H1 (cell line): ENCODE data around the gene SLC39A7. TPM values are rescaled to one million over a fixed set of nuclear protein-coding genes. Genes with fewer than 3 reads are reported as not detected.

ENCODE experiments used
- CTCF ChIA-PET: fragments of 300-600 bp; sonication (Branson Sonifier 250); formaldehyde crosslinking; loops from one replicate; lab custom pipeline; 2021; ENCODE audit not compliant: partially characterized antibody; lab: Charles Lee
- POLR2A ChIA-PET: fragments of 300-600 bp; sonication (Branson Sonifier 250); formaldehyde crosslinking; loops from one replicate; lab custom pipeline; 2021; ENCODE audit warnings: inconsistent platforms; ENCODE audit not compliant: partially characterized antibody; lab: Charles Lee
- DNase-seq, 2 experiments: peaks; one replicate each; pipeline versions ENCODE4 v3.0.0 to v3.0.0-alpha.2; 2010 to 2022; ENCODE audit warnings: low spot score in 2 of 2, low read depth in 1 of 2, mixed read lengths in 1 of 2
- FAIRE-seq: peaks from 2 replicates; lab custom pipeline; 2011; peaks lifted over from hg19 to GRCh38; lab: Jason Lieb, UNC
- H2AFZ ChIP-seq: 2 replicates; pipeline ENCODE4 v1.8.1; 2012; ENCODE audit warnings: low read length, inconsistent platforms
- H2AK5ac ChIP-seq: 2 replicates; pipeline ENCODE4 v1.6.1; 2013; ENCODE audit warnings: low read depth, low read length
- H2BK120ac ChIP-seq: replicated peaks from 2 replicates; pipeline ENCODE3; 2013; ENCODE audit warnings: low read depth, low read length, inconsistent platforms
- H2BK12ac ChIP-seq: 2 replicates; pipeline ENCODE4 v1.6.1; 2013; ENCODE audit warnings: low read depth, low read length
- H2BK15ac ChIP-seq: 2 replicates; pipeline ENCODE4 v1.6.1; 2013; ENCODE audit warnings: low read length
- H2BK20ac ChIP-seq: 2 replicates; pipeline ENCODE4 v1.6.1; 2013; ENCODE audit warnings: low read length
- H2BK5ac ChIP-seq: 2 replicates; pipeline ENCODE4 v1.6.1; 2013; ENCODE audit warnings: low read depth, low read length
- H3K14ac ChIP-seq: 2 replicates; pipeline ENCODE4 v1.6.1; 2013; ENCODE audit warnings: inconsistent platforms; ENCODE audit not compliant: insufficient read length
- H3K18ac ChIP-seq: 2 replicates; pipeline ENCODE4 v1.6.1; 2013; ENCODE audit warnings: low read length; ENCODE audit errors: extremely low read depth
- H3K23ac ChIP-seq: 2 replicates; pipeline ENCODE4 v1.6.1; 2013; ENCODE audit warnings: inconsistent platforms; ENCODE audit not compliant: insufficient read length
- H3K23me2 ChIP-seq: 2 replicates; pipeline ENCODE4 v1.6.1; 2013; ENCODE audit warnings: low read depth, low read length
- H3K27ac ChIP-seq: 2 replicates; pipeline ENCODE4 v1.6.1; 2011; ENCODE audit warnings: low read depth, low read length, inconsistent platforms
- H3K27me3 ChIP-seq, 4 experiments: replicated peaks in 1 of 4; 1 replicate in 1 of 4; 2 replicates in 3 of 4; pipeline versions ENCODE4 v1.6.1 to v1.8.1; 2011 to 2013; ENCODE audit warnings: low read length in 3 of 4, mild to moderate bottlenecking in 3 of 4, inconsistent platforms in 2 of 4, mixed read lengths in 2 of 4, moderate library complexity in 1 of 4; ENCODE audit not compliant: control insufficient read depth in 3 of 4, insufficient read depth in 3 of 4; ENCODE audit errors: extremely low read depth in 1 of 4
- H3K36me3 ChIP-seq, 4 experiments: 2 replicates each; pipeline versions ENCODE4 v1.6.1 to v1.8.1; 2011 to 2013; ENCODE audit warnings: mild to moderate bottlenecking in 4 of 4, low read length in 3 of 4, moderate library complexity in 2 of 4, control low read depth in 1 of 4, inconsistent platforms in 1 of 4; ENCODE audit not compliant: insufficient read depth in 4 of 4, control insufficient read depth in 2 of 4
- H3K4ac ChIP-seq: replicated peaks from 2 replicates; pipeline ENCODE3; 2013; ENCODE audit warnings: low read length, low read depth, mixed read lengths, inconsistent platforms; ENCODE audit not compliant: insufficient read length
- H3K4me1 ChIP-seq, 4 experiments: replicated peaks in 1 of 4; 1 replicate in 1 of 4; 2 replicates in 3 of 4; pipeline versions ENCODE4 v1.6.1 to v1.8.1; 2011 to 2013; ENCODE audit warnings: low read length in 3 of 4, inconsistent platforms in 2 of 4, mixed read lengths in 1 of 4; ENCODE audit not compliant: insufficient read depth in 4 of 4, control insufficient read depth in 3 of 4
- H3K4me2 ChIP-seq, 2 experiments: 2 replicates each; pipeline versions ENCODE4 v1.6.1 to v1.8.1; 2011 to 2013; ENCODE audit warnings: low read depth in 2 of 2, low read length in 2 of 2, control low read depth in 1 of 2, inconsistent platforms in 1 of 2, mild to moderate bottlenecking in 1 of 2; ENCODE audit not compliant: insufficient read depth in 1 of 2
- H3K4me3 ChIP-seq, 4 experiments: fragments of 200-600, 300-600 bp in 1 of 4; sonication (generic), shearing (Covaris generic), sonication (Bioruptor Twin) in 1 of 4; 2 replicates each; pipeline versions ENCODE4 v1.5.1 to v1.8.1; 2011 to 2016; ENCODE audit warnings: low read length in 4 of 4, low read depth in 3 of 4, control low read depth in 2 of 4, inconsistent platforms in 2 of 4, mild to moderate bottlenecking in 2 of 4, mixed read lengths in 1 of 4, moderate library complexity in 1 of 4; ENCODE audit not compliant: insufficient read depth in 2 of 4; ENCODE audit errors: extremely low read depth in 1 of 4
- H3K56ac ChIP-seq: replicated peaks from 2 replicates; pipeline ENCODE3; 2013; ENCODE audit warnings: low read depth, mild to moderate bottlenecking, mixed read lengths, low read length, inconsistent platforms; ENCODE audit not compliant: insufficient read length
- H3K79me1 ChIP-seq: 2 replicates; pipeline ENCODE4 v1.6.1; 2013; ENCODE audit warnings: low read depth, low read length, control low read depth
- H3K79me2 ChIP-seq, 2 experiments: 2 replicates each; pipeline versions ENCODE4 v1.6.1 to v1.8.1; 2012 to 2013; ENCODE audit warnings: low read length in 2 of 2, mild to moderate bottlenecking in 2 of 2, inconsistent platforms in 1 of 2; ENCODE audit not compliant: insufficient read depth in 2 of 2, control insufficient read depth in 1 of 2
- H3K9ac ChIP-seq, 4 experiments: replicated peaks in 1 of 4; 1 replicate in 1 of 4; 2 replicates in 3 of 4; pipeline versions ENCODE4 v1.6.1 to v1.8.1; 2011 to 2013; ENCODE audit warnings: low read depth in 3 of 4, low read length in 3 of 4, control low read depth in 2 of 4, mild to moderate bottlenecking in 2 of 4, moderate library complexity in 2 of 4, inconsistent platforms in 1 of 4; ENCODE audit errors: extremely low read depth in 1 of 4
- H3K9me3 ChIP-seq, 2 experiments: 2 replicates each; pipeline versions ENCODE4 v1.6.1 to v1.8.1; 2012 to 2013; ENCODE audit warnings: mild to moderate bottlenecking in 2 of 2, moderate library complexity in 2 of 2, control low read depth in 1 of 2, inconsistent platforms in 1 of 2, low read depth in 1 of 2, low read length in 1 of 2, mixed read lengths in 1 of 2; ENCODE audit not compliant: insufficient read depth in 2 of 2
- H4K20me1 ChIP-seq, 2 experiments: replicated peaks in 1 of 2; 2 replicates each; pipeline versions ENCODE3 to v1.8.1; 2011 to 2013; ENCODE audit warnings: inconsistent platforms in 2 of 2, low read length in 2 of 2, mild to moderate bottlenecking in 1 of 2; ENCODE audit not compliant: insufficient read depth in 2 of 2, control insufficient read depth in 1 of 2
- H4K5ac ChIP-seq: 2 replicates; pipeline ENCODE4 v1.6.1; 2013; ENCODE audit warnings: low read length, low read depth, mixed read lengths, inconsistent platforms; ENCODE audit not compliant: insufficient read length
- H4K8ac ChIP-seq: 2 replicates; pipeline ENCODE4 v1.8.0; 2013; ENCODE audit warnings: mild to moderate bottlenecking, moderate library complexity, low read length, inconsistent platforms; ENCODE audit not compliant: insufficient read depth; ENCODE audit errors: extremely low read depth
- H4K91ac ChIP-seq: replicated peaks from 2 replicates; pipeline ENCODE3; 2013; ENCODE audit warnings: low read length, mixed read lengths, inconsistent platforms; ENCODE audit not compliant: insufficient read length
- polyA plus RNA-seq, 7 experiments: library from polyadenylated mRNA; depleted of rRNA in 3 of 7; stranded (reverse) in 5 of 7; unstranded in 2 of 7; fragments of >200 nt in 5 of 7; fragments of 200-250 nt in 2 of 7; gene quantifications; 1 replicate in 5 of 7; 2 replicates in 1 of 7; 4 replicates in 1 of 7; pipeline versions ENCODE4 v1.2.1 to v1.2.3, GENCODE V29; 2011 to 2013; ENCODE audit warnings: missing spikeins in 2 of 7, mixed read lengths in 2 of 7
- total RNA-seq: library from RNA; stranded (reverse); fragmentation: NEBNext Ultra II Directional; extraction: Animal tissue kit (Norgen Biotek cat#: 25700); gene quantifications from 2 replicates; pipeline ENCODE4 v1.2.1, GENCODE V29; 2021

The SLC39A7 gene
- total and polyA plus RNA-seq, 2 of the 8 experiments (the other 6 are each of a cell fraction or from before 2014, with no cell fraction given) = 63.3 to 123 TPM

DNA sequence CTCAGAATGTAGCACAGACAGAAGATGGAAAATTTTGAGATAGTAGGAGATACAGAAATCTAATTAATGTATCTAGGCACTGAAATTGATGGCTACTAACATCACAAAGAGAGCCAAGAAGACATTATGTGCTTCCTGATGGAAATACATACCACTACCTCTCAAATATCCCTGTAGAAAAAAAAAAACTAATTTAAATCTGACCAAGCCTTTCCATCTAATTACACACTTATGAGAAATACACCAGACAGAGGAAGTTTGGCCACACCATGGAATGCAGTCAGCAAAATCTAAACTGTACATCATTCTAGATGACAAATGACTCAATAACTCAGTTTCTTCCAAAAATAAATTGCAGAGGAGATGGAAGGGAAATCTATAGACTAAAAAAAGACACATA, 52.1 kb downstream of the SLC39A7 start:
- Histone ChIP-seq H2BK5ac (no peak overlapping the region), H4K8ac (no peak overlapping the region), H3K4me3 (no peak overlapping the region), H3K4ac (no peak overlapping the region), H2BK15ac (no peak overlapping the region), H2AK5ac (no peak overlapping the region), H2BK20ac (no peak overlapping the region), H3K56ac (no peak overlapping the region), H3K27me3 (peaks cover 0 to 10% (median 5%) of the 10 kb centered on the region in 4 experiments; a peak in 3 of 7 replicates), H3K79me2 (no peaks in the 10 kb centered on the region), H2AFZ (no peak overlapping the region), H3K14ac (no peak overlapping the region), H3K23me2 (peaks cover 9% of the 10 kb centered on the region; the same call in 1 of the 2 replicates), H3K23ac (no peak overlapping the region), H2BK120ac (no peak overlapping the region), H3K79me1 (no peaks in the 10 kb centered on the region), H3K4me1 (peaks cover 0 to 10% (median 7%) of the 10 kb centered on the region in 4 experiments; a peak in 4 of 7 replicates), H4K5ac (no peak overlapping the region), H3K9me3 (no peaks in the 10 kb centered on the region), H3K4me2 (no peak overlapping the region), H3K9ac (no peak overlapping the region), H3K36me3 (peaks cover 0 to 2% (median 0%) of the 10 kb centered on the region in 4 experiments; a peak in 1 of 8 replicates), H2BK12ac (no peak overlapping the region), H4K20me1 (no peaks in the 10 kb centered on the region), H3K18ac (no peak overlapping the region), H3K27ac (no peak overlapping the region), H4K91ac (no peak overlapping the region)
- FAIRE-seq (no peak), DNase-seq (no peak)
- POLR2A ChIA-PET = interaction anchor here (0.7 to 3.9 kb wide), 3 partner anchors 18 to 209 kb away, joined by 3 to 25 read pairs (median 3); partner anchors contain the start of genes RPS18 and VPS52
- CTCF ChIA-PET = interaction anchor here (7.9 kb wide), 1 partner anchor 17 kb away, joined by 107 read pairs; no protein-coding TSS in a partner anchor
